Astrocyte (in vitro differentiated cells and primary cell): ENCODE results near the gene PLOD1. TPM values are rescaled to one million over a fixed set of nuclear protein-coding genes. Genes with fewer than 3 reads are reported as not detected.

Experiments
- total RNA-seq: library from RNA; stranded (reverse); gene quantifications from 2 replicates; pipeline ENCODE4 v1.2.1, GENCODE V29; 2021

Gene PLOD1
- total RNA-seq, 1 donor from 2014 or later: 375 TPM

Other genes starting within 250 kb of the PLOD1 start
- 0.79 and 1.7 TPM in 2 replicates for gene DRAXIN, start 243.0 kb upstream of the PLOD1 start, total RNA-seq
- 38.7 and 46.3 TPM in 2 replicates for gene AGTRAP, start 198.6 kb upstream of the PLOD1 start, total RNA-seq
- gene C1orf167, start 172.5 kb upstream of the PLOD1 start, total RNA-seq: not detected in 2 replicates
- 11.5 and 13.0 TPM in 2 replicates for gene MTHFR, start 128.8 kb upstream of the PLOD1 start, total RNA-seq
- gene CLCN6, start 128.5 kb upstream of the PLOD1 start, total RNA-seq: 16.7 and 22.4 TPM in 2 replicates
- gene NPPA, start 86.9 kb upstream of the PLOD1 start, total RNA-seq: not detected in 2 replicates
- 333 and 449 TPM in 2 replicates for gene NPPB, start 75.8 kb upstream of the PLOD1 start, total RNA-seq
- gene KIAA2013, start 8.3 kb upstream of the PLOD1 start, total RNA-seq: 56.0 and 60.4 TPM in 2 replicates
- 74.0 and 75.5 TPM in 2 replicates for gene MFN2, start 45.7 kb downstream of the PLOD1 start, total RNA-seq
- 29.1 and 33.8 TPM in 2 replicates for gene MIIP, start 84.8 kb downstream of the PLOD1 start, total RNA-seq
- gene TNFRSF8, start 128.6 kb downstream of the PLOD1 start, total RNA-seq: 0.16 and 0.22 TPM in 2 replicates
- 0.09 TPM in 1 of 2 replicates, not detected in the other for gene TNFRSF1B, start 232.3 kb downstream of the PLOD1 start, total RNA-seq